GM18519 (cell line): ENCODE results near the gene PRRX2.
A peak's percentile ranks its signal among the peaks of the same experiment; 100 is the strongest.
"Not testable (repeated sequence)": the region's sequence is repeated elsewhere in the genome, so short reads cannot be mapped to it uniquely, and the experiment has no call there.

ENCODE experiments used
- ATAC-seq: cut with Tn5 transposase; IDR thresholded peaks from one replicate; pipeline ENCODE4 v1.9.1; 2021; ENCODE audit warnings: mild to moderate bottlenecking, moderate library complexity; ENCODE audit not compliant: unreplicated experiment, low FRiP score

Gene PRRX2

GRCh38 chr9:129635099-129636065 is 30.1 kb upstream of the PRRX2 start:
- ATAC-seq = no peak

DNA sequence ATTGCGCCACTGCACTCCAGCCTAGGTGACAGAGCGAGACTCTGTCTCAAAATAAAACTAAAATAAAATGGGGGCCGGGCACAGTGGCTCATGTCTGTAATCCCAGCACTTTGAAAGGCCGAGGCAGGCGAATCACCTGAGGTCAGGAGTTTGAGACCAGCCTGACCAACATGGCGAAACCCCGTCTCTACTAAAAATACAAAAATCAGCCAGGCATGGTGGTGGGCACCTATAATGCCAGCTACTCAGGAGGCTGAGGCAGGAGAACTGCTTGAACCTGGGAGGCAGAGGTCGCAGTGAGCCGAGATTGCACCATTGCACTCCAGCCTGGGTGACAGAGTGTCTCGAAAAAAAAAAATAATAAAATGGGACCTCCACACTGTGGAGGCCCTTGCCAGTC is 29.1 kb upstream of the PRRX2 start:
- not testable (repeated sequence) for ATAC-seq

DNA sequence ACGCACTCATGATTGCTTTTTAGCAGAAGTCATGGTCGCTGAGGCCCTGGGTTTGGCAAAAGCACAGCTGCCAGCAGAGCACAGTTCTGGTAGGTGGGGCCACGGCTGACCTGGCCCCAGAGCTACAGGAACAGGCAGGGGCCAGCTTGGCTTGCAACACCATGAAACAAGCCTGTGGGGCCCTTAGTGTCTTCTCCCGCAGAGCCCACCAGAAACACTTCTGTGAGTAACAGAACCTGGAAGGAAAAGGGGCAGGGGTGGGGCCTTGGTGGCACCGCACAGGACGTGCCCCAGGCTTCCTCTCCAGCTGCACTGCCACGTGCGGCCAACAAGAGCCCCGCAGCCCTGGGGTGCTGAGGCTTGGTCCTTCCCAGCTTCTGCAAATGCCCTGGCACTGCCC is 28.3 kb upstream of the PRRX2 start:
- no peak for ATAC-seq

DNA sequence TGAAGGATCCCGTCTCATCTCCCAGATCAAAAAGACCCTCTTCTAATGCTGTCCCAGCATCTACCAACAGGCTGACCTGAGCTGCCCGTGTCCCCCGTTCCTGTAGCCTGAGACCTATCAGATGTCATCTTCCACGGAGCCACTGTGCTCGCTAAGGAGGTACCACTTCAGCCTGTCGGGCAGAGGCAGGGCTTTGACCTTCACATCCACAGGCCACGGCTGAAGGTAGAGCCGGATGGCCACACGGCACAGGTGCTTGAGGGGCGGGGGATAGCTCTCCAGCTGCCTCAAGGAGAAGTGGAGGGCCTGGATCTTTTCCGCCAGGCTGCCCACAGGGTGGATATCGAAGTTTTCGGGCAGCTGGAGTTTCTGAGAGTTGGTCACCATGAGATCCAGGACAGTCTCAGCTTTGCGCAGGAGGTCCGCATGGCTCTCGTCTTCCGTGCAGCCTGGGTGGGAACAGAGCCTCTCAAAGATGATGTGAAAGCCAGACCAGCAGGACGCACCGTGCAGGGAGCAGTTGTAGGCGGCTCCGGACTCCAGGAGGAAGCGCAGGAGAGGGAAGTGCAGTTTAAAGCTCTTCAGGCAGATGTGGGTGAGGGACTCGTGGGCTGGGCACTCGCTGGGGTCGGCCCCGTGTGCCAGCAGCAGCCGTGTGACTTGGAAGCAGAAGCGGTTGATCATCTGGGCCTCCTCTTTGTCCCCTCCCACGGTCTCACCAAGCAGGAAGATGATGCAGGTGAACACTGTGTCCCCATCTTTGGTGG is 27.6 kb upstream of the PRRX2 start:
- no peak for ATAC-seq

GRCh38 chr9:129639034-129639630 is 26.3 kb upstream of the PRRX2 start:
- no peak for ATAC-seq

GRCh38 chr9:129639756-129640085 is 25.7 kb upstream of the PRRX2 start:
- ATAC-seq = no peak

DNA sequence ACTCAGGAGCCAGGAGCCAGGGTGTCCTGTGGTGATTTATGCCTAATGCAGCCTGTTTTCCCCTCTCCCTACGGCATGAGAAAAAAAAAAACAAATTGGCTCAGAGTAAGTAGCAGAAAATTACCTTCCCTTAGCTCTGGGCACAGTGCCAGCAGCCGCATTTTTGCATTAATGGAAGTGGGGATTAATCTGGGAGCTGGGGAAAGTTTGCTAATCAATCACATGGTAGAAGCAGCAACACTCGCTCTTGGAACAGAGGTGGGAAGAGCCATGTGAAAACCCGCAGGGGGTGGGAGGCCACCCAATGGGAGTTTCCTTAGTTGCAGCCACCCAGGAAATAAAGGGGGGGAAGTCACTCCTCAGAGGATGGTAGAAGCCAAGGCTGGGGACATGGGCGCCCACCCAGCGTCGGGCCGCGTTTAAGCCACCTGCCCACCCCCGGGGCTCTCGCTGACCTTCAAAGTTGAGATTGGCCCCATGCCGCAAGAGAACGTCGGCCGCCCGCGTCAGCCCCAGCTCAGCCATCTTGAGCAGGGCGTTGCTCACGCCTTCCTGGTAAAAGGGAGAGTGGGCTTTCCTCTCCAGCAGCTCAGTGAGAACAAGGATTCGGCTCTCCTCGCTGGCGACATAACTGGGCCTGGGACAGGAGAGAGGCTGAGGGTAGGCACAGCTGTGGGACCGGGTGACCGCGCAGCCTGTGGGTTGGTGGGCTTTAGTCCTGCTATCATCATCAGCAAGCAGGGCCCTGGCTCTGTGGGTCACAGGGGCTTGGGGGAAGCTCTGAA is 25.2 kb upstream of the PRRX2 start:
- no peak for ATAC-seq

- ATAC-seq = no peak
Observed at GRCh38 chr9:129640871-129641749, 24.3 kb upstream of the PRRX2 start.

DNA sequence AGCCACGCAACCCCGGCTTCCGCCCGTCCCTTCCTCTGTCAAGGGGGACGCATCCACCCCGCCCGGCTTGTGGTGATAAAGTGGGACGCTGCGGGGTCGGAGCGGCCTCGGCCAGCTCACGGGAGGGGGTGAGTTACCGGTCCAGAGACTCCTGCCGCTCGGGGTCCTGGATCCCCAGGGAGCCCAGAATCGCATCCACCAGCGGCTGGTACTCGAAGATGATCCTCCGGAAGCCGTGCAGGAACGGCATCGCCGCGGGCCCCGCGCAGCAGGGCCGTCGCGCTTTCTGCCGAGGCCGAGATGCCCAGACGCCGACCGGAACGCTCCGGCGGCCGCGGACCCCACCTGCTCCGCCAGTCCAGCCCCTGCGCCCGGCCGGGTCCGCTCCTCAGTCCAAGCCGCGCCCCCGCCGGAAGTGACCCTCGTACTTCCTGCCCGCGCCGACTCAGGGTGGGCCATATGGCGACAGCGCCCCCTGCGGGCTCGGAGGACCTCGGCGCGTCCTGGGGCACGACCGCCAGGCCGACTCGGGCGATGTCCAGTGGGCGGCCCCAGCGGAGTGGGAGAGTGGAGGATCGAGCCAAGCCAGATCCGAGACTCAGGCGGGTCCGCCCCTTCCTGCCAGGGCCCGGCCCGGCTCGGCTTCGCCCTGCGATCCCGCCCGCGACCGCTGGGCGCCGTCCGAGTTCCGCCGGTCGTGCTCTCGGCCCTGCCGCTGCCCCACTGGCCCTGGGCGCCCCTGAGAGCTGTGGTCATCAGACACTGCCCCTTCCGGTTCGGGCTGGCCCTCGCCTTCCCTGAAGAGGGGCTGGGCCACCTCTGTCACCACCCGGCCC is 23.5 kb upstream of the PRRX2 start, which contains the start of gene ASB6:
TSS of gene ASB6 (minus strand) at position 402 of the 836 bp plus-strand sequence. CDS start at position 250, 152 bp downstream.
- ATAC-seq = peak; percentile 86

DNA sequence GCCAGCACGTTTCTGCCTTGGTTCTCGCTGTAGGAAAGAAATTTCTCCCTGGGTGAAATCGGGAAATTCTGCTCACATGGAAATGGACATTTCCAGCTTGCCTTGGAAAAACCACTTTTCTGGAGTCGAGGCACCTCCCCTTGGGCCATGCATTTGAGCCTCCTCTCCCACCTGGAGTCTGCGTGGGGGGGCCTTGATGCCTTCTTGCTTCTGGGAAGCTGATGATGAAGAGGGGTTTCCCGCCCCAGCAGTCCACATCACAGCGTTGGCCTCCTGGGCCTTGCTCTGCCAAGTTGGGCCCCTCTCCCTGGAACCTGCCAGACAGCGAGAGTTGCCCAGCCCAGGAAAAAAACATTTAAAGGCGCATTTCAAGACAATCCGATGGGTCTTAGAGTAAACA is 21.7 kb upstream of the PRRX2 start:
- no peak for ATAC-seq

- no peak for ATAC-seq
Observed at GRCh38 chr9:129644365-129644764, 21.1 kb upstream of the PRRX2 start.

- ATAC-seq = no peak
Observed at GRCh38 chr9:129644902-129645301, 20.5 kb upstream of the PRRX2 start.

DNA sequence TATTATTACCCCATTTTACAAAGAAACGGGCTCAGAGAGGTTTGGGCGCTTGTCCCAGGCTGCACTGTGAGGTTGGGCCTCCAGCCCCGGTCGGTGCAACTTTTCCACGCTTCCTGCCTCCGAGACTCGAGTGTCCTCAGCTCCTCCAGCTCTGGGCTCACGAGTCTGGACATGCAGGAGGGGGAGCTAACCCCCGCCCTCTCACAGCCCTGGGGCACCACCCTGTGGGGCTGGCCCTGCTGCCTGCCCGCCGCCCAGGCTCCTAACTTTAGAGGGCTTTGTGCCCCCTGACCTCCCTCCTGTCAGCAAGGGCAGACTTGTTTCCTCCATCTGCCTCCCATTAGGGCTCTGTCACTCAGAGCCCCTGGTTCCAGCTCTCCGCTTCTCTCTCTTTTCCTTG is 19.2 kb upstream of the PRRX2 start:
- ATAC-seq = no peak

DNA sequence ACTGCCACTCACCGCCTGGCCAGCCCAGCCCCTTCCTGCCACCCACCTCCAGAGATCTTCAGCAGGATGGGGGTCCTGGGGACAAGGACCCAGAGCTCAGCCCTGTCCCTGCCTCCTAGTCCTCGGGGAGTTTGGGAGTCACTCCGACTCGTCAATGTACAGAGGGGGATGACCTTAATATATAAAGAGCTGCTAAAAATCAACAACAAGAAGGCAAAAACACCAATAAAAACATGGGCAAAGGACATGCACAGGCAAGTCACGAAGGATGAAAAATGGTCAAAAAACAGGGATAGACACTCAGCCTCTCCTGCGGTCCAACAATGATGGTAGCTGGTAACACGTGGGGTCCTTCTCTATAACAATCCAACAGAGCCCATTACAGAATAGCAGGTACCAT is 18.8 kb upstream of the PRRX2 start:
- ATAC-seq = no peak

DNA sequence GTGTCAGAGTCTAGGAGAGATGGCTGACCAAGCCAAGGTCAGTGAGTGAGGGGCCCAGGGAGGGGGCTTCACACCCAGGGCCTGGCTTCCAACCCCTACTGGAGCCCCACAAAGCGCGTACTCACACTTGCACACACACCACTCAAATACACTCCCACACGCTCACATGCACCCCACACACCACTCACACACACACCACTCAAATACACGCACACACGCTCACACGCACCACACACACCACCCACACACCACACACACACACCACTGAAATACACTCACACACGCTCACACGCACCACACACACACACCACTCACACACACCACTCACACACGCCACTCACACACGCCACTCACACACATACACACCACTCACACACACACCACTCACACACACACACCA is 17.8 kb upstream of the PRRX2 start:
- ATAC-seq = no peak

- ATAC-seq = no peak
Observed at GRCh38 chr9:129648092-129648763, 17.2 kb upstream of the PRRX2 start.

DNA sequence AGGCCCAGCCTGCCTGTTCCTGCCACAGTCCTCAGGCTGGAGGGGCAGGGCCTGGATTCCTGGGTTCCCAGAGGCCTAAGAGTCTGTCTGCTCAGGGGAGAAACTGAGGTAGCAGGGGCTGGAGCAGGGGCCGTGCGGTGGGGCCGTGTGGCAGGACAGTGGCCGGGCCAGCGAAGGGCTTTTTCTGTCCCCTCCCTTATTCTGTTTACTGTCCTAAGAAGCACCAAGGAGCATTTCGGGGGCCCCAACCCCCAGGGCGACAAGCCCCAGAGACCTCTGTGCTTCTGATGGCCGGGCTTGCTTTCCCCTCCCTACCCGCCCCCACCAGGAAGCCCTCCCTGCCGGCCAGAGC is 16.7 kb upstream of the PRRX2 start:
- no peak for ATAC-seq
